CD8-positive, alpha-beta memory T cell (primary cell): ENCODE measurements around the gene SPRN. TPM values are rescaled to one million over a fixed set of nuclear protein-coding genes. Genes with fewer than 3 reads are reported as not detected.
A peak's percentile ranks its signal among the peaks of the same experiment; 100 is the strongest.

ENCODE experiments used
- CTCF ChIA-PET: fragments of 350-600 bp; sonication (Branson Sonifier 250); formaldehyde crosslinking; loops from one replicate; lab custom pipeline; 2021; ENCODE audit warnings: antibody characterized with exemption; lab: Charles Lee
- POLR2A ChIA-PET: fragments of 350-600 bp; sonication (Branson Sonifier 250); formaldehyde crosslinking; loops from one replicate; lab custom pipeline; 2021; ENCODE audit warnings: antibody characterized with exemption; lab: Charles Lee
- DNase-seq, 5 donors: peaks; one replicate each; pipeline versions ENCODE4 v3.0.0 to v3.0.0-alpha.2; 2020 to 2022; ENCODE audit warnings: mixed read lengths in 1 of 5
- H3K27ac ChIP-seq: one replicate; pipeline ENCODE4 v1.7.0; 2013; ENCODE audit warnings: low read depth, mild to moderate bottlenecking, low read length, moderate library complexity
- H3K27me3 ChIP-seq: 2 replicates; pipeline ENCODE4 v1.7.0; 2013; ENCODE audit warnings: low read length, mild to moderate bottlenecking; ENCODE audit not compliant: insufficient read depth, poor library complexity, severe bottlenecking
- H3K36me3 ChIP-seq: 2 replicates; pipeline ENCODE4 v1.7.0; 2013; ENCODE audit warnings: mild to moderate bottlenecking, low read length, moderate library complexity; ENCODE audit not compliant: insufficient read depth
- H3K4me1 ChIP-seq: 2 replicates; pipeline ENCODE4 v1.7.0; 2013; ENCODE audit warnings: mild to moderate bottlenecking, low read length, moderate library complexity; ENCODE audit not compliant: insufficient read depth
- H3K4me3 ChIP-seq: 2 replicates; pipeline ENCODE4 v1.7.0; 2013; ENCODE audit warnings: mild to moderate bottlenecking, low read length
- H3K9me3 ChIP-seq: 2 replicates; pipeline ENCODE4 v1.7.0; 2013; ENCODE audit warnings: mild to moderate bottlenecking, low read length
- H3K27ac Mint-ChIP-seq, 8 donors: one replicate each; pipeline ENCODE4 v1.8.0; 2020 to 2021; ENCODE audit warnings: mixed read lengths in 8 of 8, mild to moderate bottlenecking in 6 of 8, inconsistent platforms in 3 of 8, moderate library complexity in 3 of 8
- H3K27me3 Mint-ChIP-seq, 2 donors: one replicate each; pipeline ENCODE4 v1.8.0; 2020 to 2021; ENCODE audit warnings: mixed read lengths in 2 of 2, mild to moderate bottlenecking in 1 of 2, moderate library complexity in 1 of 2
- H3K36me3 Mint-ChIP-seq, 3 donors: one replicate each; pipeline ENCODE4 v1.8.0; 2020 to 2021; ENCODE audit warnings: mixed read lengths in 3 of 3, inconsistent platforms in 1 of 3, mild to moderate bottlenecking in 1 of 3
- H3K4me1 Mint-ChIP-seq, 3 donors: one replicate each; pipeline ENCODE4 v1.8.0; 2020 to 2021; ENCODE audit warnings: mixed read lengths in 3 of 3, inconsistent platforms in 1 of 3, mild to moderate bottlenecking in 1 of 3
- H3K4me3 Mint-ChIP-seq, 7 donors: one replicate each; pipeline ENCODE4 v1.8.0; 2020 to 2021; ENCODE audit warnings: mixed read lengths in 7 of 7, mild to moderate bottlenecking in 6 of 7, moderate library complexity in 4 of 7, inconsistent platforms in 2 of 7
- H3K9me3 Mint-ChIP-seq, 5 donors: one replicate each; pipeline ENCODE4 v1.8.0; 2020 to 2022; ENCODE audit warnings: mixed read lengths in 5 of 5, mild to moderate bottlenecking in 3 of 5, moderate library complexity in 2 of 5, inconsistent platforms in 1 of 5
- polyA plus RNA-seq: library from polyadenylated mRNA; unstranded; fragments of 300-500 nt; fragmentation: Illumina TruSeq; gene quantifications from one replicate; pipeline ENCODE4 v1.2.3, GENCODE V29; 2021
- total RNA-seq, 2 experiments: library from RNA; stranded (reverse); gene quantifications; one replicate each; pipeline ENCODE4 v1.2.3, GENCODE V29; 2021

Gene SPRN
- total and polyA plus RNA-seq, 3 experiments from 2014 or later = 0.43 TPM; not detected in 2

DNA sequence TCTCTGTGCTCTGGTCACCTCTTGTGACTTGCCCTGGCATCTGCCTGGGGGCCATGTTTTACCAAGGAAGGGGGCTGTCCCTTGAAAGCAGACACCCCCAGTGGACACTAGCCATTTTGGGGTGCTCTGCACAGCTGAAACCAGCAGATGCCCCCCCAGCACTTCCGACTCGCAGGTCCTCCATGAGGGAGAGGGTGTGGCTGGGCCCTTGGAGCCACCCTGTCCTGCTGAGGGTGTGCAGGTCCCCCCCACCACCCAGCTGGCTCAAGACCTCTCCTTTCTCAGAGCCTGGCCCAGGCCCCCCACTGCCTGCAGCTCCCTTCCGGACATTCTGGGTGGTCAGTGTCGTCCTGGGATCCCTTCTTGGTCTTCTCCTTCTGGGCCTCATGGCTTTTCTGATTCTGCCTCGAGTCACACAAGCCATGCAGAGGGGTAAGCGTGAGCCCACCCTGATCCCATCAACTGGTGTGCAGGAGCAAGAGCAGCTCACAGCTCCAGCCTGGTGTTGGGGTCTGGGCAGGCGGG lies 41.6 kb upstream of the SPRN start:
- Mint-ChIP-seq H3K4me3 (no peak overlapping the region), H3K9me3 (peaks cover 0 to 6% (median 0%) of the 10 kb centered on the region in 5 donors), H3K27ac (peak overlapping the region in 2 of 8 donors; percentile 14 to 67), H3K4me1 (peaks cover 0 to 2% (median 0%) of the 10 kb centered on the region in 3 donors), H3K27me3 (no peaks in the 10 kb centered on the region), H3K36me3 (peaks cover 9 to 27% (median 10%) of the 10 kb centered on the region in 3 donors)
- DNase-seq = no peak
- no peaks in the 10 kb centered on the region for H3K4me1 ChIP-seq
- H3K36me3 ChIP-seq = no peaks in the 10 kb centered on the region
- H3K9me3 ChIP-seq = no peaks in the 10 kb centered on the region
- no peak overlapping the region for H3K27ac ChIP-seq
- H3K4me3 ChIP-seq = no peak overlapping the region
- no peaks in the 10 kb centered on the region for H3K27me3 ChIP-seq
- CTCF ChIA-PET = no interaction called here
- POLR2A ChIA-PET = no interaction called here

GRCh38 chr10:133465191-133465949 lies 40.9 kb upstream of the SPRN start:
- POLR2A ChIA-PET = no interaction called here
- Histone ChIP-seq H3K27ac (no peak overlapping the region), H3K4me3 (no peak overlapping the region), H3K9me3 (no peaks in the 10 kb centered on the region), H3K4me1 (no peaks in the 10 kb centered on the region), H3K36me3 (no peaks in the 10 kb centered on the region), H3K27me3 (no peaks in the 10 kb centered on the region)
- DNase-seq = no peak
- CTCF ChIA-PET = no interaction called here
- Mint-ChIP-seq H3K4me1 (peaks cover 0 to 2% (median 0%) of the 10 kb centered on the region in 3 donors), H3K4me3 (no peak overlapping the region), H3K27ac (no peak overlapping the region), H3K27me3 (no peaks in the 10 kb centered on the region), H3K36me3 (peaks cover 9 to 27% (median 10%) of the 10 kb centered on the region in 3 donors), H3K9me3 (peaks cover 0 to 6% (median 0%) of the 10 kb centered on the region in 5 donors)

DNA sequence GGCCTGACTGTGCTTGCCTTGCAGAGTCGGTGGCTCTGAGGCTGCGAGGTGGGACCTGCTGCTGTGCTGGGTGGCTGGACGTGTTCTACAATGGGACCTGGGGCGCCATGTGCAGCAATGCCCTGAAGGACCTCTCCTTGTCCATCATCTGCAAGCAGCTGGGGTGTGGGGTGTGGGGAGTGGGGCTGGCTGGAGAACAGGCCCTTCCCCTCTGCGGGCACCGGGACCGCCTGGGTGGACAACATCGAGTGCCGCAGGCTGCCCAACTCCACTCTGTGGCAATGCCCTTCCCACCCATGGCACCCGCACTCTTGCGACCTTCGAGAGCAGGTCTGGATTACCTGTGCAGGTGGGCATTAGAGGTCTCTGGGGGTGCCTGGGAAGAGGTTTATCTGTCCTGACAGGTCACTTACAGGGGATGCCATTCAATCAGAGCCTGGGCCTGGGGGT lies 40.2 kb upstream of the SPRN start:
- Histone ChIP-seq H3K9me3 (no peaks in the 10 kb centered on the region), H3K4me3 (no peak overlapping the region), H3K36me3 (no peaks in the 10 kb centered on the region), H3K27ac (no peak overlapping the region), H3K4me1 (no peaks in the 10 kb centered on the region), H3K27me3 (no peaks in the 10 kb centered on the region)
- Mint-ChIP-seq H3K9me3 (peaks cover 0 to 4% (median 0%) of the 10 kb centered on the region in 5 donors), H3K27me3 (no peaks in the 10 kb centered on the region), H3K4me3 (no peak overlapping the region), H3K36me3 (peaks cover 9 to 22% (median 10%) of the 10 kb centered on the region in 3 donors), H3K4me1 (peaks cover 0 to 2% (median 0%) of the 10 kb centered on the region in 3 donors), H3K27ac (no peak overlapping the region)
- DNase-seq = no peak
- ChIA-PET POLR2A (no interaction called here), CTCF (no interaction called here)

GRCh38 chr10:133462512-133463305 lies 38.3 kb upstream of the SPRN start:
- H3K4me3 Mint-ChIP-seq = no peak overlapping the region
- H3K36me3 Mint-ChIP-seq = peaks cover 4 to 8% (median 5%) of the 10 kb centered on the region in 3 donors

DNA sequence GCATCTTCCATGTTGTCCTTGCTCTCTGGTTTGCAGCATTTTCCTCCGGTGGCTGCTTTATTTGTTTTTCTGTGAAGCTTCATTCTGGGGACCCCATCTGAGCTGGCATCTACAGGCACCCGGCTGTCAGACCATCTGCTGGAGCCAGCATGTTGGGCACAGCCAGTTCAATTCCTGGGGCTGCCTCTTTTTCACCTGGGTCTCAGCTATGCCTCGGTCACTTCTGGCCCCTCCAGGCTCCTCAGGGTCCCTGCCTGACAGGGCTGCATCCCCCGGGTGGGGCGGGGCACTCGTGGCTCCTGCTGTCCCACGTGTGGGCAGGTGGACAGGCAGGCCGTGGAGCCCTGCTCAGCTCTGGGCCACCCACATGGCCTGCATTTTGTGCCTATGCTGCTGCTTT lies 37.4 kb upstream of the SPRN start:
- peaks cover 0 to 6% (median 3%) of the 10 kb centered on the region in 3 donors for H3K36me3 Mint-ChIP-seq
- ChIA-PET CTCF (no interaction called here), POLR2A (no interaction called here)
- H3K4me1 Mint-ChIP-seq = peaks cover 0 to 2% (median 0%) of the 10 kb centered on the region in 3 donors
- peak overlapping the region in 1 of 8 donors; percentile 34 for H3K27ac Mint-ChIP-seq
- Histone ChIP-seq H3K27ac (no peak overlapping the region), H3K4me3 (no peak overlapping the region), H3K27me3 (no peaks in the 10 kb centered on the region), H3K4me1 (no peaks in the 10 kb centered on the region), H3K36me3 (no peaks in the 10 kb centered on the region), H3K9me3 (no peaks in the 10 kb centered on the region)
- DNase-seq = no peak
- H3K9me3 Mint-ChIP-seq = no peaks in the 10 kb centered on the region
- no peaks in the 10 kb centered on the region for H3K27me3 Mint-ChIP-seq
- peak overlapping the region in 1 of 7 donors; percentile 12 for H3K4me3 Mint-ChIP-seq

More at GRCh38 chr10:133462512-133463305, 38.3 kb upstream of the SPRN start:
- no peak overlapping the region for H3K4me3 ChIP-seq
- peak overlapping the region in 2 of 8 donors; percentile 40 to 55 for H3K27ac Mint-ChIP-seq
- DNase-seq = no peak
- no peaks in the 10 kb centered on the region for H3K27me3 ChIP-seq
- H3K4me1 Mint-ChIP-seq = peaks cover 0 to 2% (median 0%) of the 10 kb centered on the region in 3 donors
- no peaks in the 10 kb centered on the region for H3K27me3 Mint-ChIP-seq
- H3K9me3 Mint-ChIP-seq = no peaks in the 10 kb centered on the region
- H3K27ac ChIP-seq = no peak overlapping the region
- H3K36me3 ChIP-seq = no peaks in the 10 kb centered on the region
- CTCF ChIA-PET = no interaction called here
- no peaks in the 10 kb centered on the region for H3K4me1 ChIP-seq
- POLR2A ChIA-PET = no interaction called here
- no peaks in the 10 kb centered on the region for H3K9me3 ChIP-seq

- Histone ChIP-seq H3K27ac (no peak overlapping the region), H3K9me3 (no peaks in the 10 kb centered on the region), H3K4me3 (no peak overlapping the region), H3K27me3 (no peaks in the 10 kb centered on the region), H3K36me3 (no peaks in the 10 kb centered on the region), H3K4me1 (no peaks in the 10 kb centered on the region)
- Mint-ChIP-seq H3K27me3 (no peaks in the 10 kb centered on the region), H3K4me1 (no peaks in the 10 kb centered on the region), H3K4me3 (peak overlapping the region in 1 of 7 donors; percentile 12), H3K27ac (peak overlapping the region in 1 of 8 donors; percentile 81), H3K36me3 (peaks cover 0 to 6% (median 3%) of the 10 kb centered on the region in 3 donors), H3K9me3 (no peaks in the 10 kb centered on the region)
- ChIA-PET POLR2A (no interaction called here), CTCF (no interaction called here)
- DNase-seq = no peak
Measured at GRCh38 chr10:133461027-133461426, 36.6 kb upstream of the SPRN start.

DNA sequence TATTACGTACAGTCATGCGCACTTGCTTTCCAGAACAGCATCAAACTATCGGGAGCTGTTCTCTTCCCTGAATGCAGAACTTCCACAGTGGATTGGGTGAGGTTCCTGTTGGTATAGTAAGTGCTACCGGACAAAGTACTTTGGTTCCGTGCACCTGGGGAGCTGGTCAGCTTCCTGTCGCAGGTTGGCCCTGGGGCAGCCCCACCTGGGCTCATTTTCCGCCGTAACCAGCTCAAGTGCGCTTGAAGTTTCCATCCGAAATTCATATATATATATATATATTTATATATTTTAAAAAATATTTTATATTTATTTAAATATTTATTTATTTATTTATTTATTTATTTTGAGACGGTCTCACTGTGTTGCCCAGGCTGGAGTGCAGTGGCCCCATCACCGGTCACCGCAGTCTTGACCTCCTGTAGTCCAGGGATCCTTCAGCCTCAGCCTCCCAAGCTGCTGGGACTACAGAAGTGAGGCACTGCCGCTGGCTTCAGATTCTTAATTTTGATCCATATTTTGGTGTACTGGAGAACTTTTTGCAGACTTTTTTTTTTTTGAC lies 35.9 kb upstream of the SPRN start:
- Histone ChIP-seq H3K4me1 (no peaks in the 10 kb centered on the region), H3K9me3 (no peaks in the 10 kb centered on the region), H3K27me3 (no peaks in the 10 kb centered on the region), H3K27ac (no peak overlapping the region), H3K36me3 (no peaks in the 10 kb centered on the region), H3K4me3 (no peak overlapping the region)
- Mint-ChIP-seq H3K4me3 (no peak overlapping the region), H3K9me3 (no peaks in the 10 kb centered on the region), H3K27me3 (no peaks in the 10 kb centered on the region), H3K27ac (peak overlapping the region in 1 of 8 donors; percentile 41), H3K36me3 (peaks cover 0 to 6% (median 3%) of the 10 kb centered on the region in 3 donors), H3K4me1 (no peaks in the 10 kb centered on the region)
- ChIA-PET POLR2A (no interaction called here), CTCF (no interaction called here)
- DNase-seq = no peak
